Tibial nerve (tissue), 3 donors: ENCODE data around the gene SWSAP1.

Experiments
- CTCF ChIP-seq, 5 experiments: fragments of 200-600 bp in 3 of 5; fragments of 450-650 bp in 2 of 5; sonication (generic) in 3 of 5; IDR thresholded peaks; one replicate each; pipeline ENCODE4 v1.5.1; 2016 to 2019; ENCODE audit warnings: antibody characterized with exemption in 5 of 5, mild to moderate bottlenecking in 3 of 5, moderate library complexity in 2 of 5
- POLR2A ChIP-seq, 2 donors: fragments of 450-650 bp; IDR thresholded peaks; one replicate each; pipeline ENCODE4 v1.6.1; 2017; ENCODE audit warnings: antibody characterized with exemption in 2 of 2, mild to moderate bottlenecking in 2 of 2, moderate library complexity in 2 of 2

GRCh38 chr19:11347546-11348039 lies 26.9 kb upstream of the SWSAP1 start:
- TF ChIP-seq CTCF (IDR thresholded peaks at IDR 0.05), result no peak
- TF ChIP-seq POLR2A (IDR thresholded peaks at IDR 0.05), result no peak
